Upper lobe of left lung (tissue), 6 donors: ENCODE data around the gene NCK2. TPM values are rescaled to one million over a fixed set of nuclear protein-coding genes. Genes with fewer than 3 reads are reported as not detected.

ENCODE experiments used
- ATAC-seq, 2 donors: fragments of 200-7000 bp; cut with Tn5 transposase; one replicate each; pipeline ENCODE4 v1.9.1; 2022; ENCODE audit warnings: mild to moderate bottlenecking in 2 of 2, moderate library complexity in 2 of 2; ENCODE audit not compliant: low FRiP score in 2 of 2
- DNase-seq, 2 donors: peaks; one replicate each; pipeline ENCODE4 v3.0.0-alpha.2; 2019 to 2020
- H3K27ac ChIP-seq, 4 donors: fragments of 200-600 bp; sonication (generic); one replicate each; pipeline ENCODE4 v1.5.1; 2016 to 2019
- H3K27me3 ChIP-seq, 4 donors: fragments of 200-600 bp; sonication (generic); one replicate each; pipeline ENCODE4 v1.5.1; 2017 to 2019
- H3K36me3 ChIP-seq, 4 donors: fragments of 200-600 bp; sonication (generic); one replicate each; pipeline ENCODE4 v1.5.1; 2016 to 2019
- H3K4me1 ChIP-seq, 4 donors: fragments of 200-600 bp; sonication (generic); one replicate each; pipeline ENCODE4 v1.5.1; 2018 to 2019
- H3K4me3 ChIP-seq, 4 donors: fragments of 200-600 bp; sonication (generic); one replicate each; pipeline ENCODE4 v1.5.1; 2017 to 2019; ENCODE audit warnings: mild to moderate bottlenecking in 2 of 4, moderate library complexity in 1 of 4
- H3K9me3 ChIP-seq, 4 donors: fragments of 200-600 bp; sonication (generic); one replicate each; pipeline ENCODE4 v1.5.1; 2018 to 2019
- CTCF ChIP-seq, 6 experiments: fragments of 450-650 bp in 4 of 6; fragments of 200-600 bp in 2 of 6; sonication (generic) in 2 of 6; IDR thresholded peaks; one replicate each; pipeline ENCODE4 v1.5.1; 2016 to 2019; ENCODE audit warnings: antibody characterized with exemption in 6 of 6
- EP300 ChIP-seq, 4 donors: sonication (generic); formaldehyde crosslinking; IDR thresholded peaks; one replicate each; pipeline ENCODE4 v1.5.1; 2017; ENCODE audit warnings: antibody characterized with exemption in 4 of 4, control low read depth in 2 of 4
- POLR2A ChIP-seq, 4 donors: fragments of 450-650 bp; IDR thresholded peaks; one replicate each; pipeline ENCODE4 v1.5.1; 2016 to 2017; ENCODE audit warnings: antibody characterized with exemption in 4 of 4, mild to moderate bottlenecking in 2 of 4
- POLR2AphosphoS5 ChIP-seq, 2 donors: sonication (generic); formaldehyde crosslinking; IDR thresholded peaks; one replicate each; pipeline ENCODE4 v1.5.1; 2017; ENCODE audit warnings: antibody characterized with exemption in 2 of 2
- WGBS, 2 donors: methylation state at CpG; one replicate each; pipeline ENCODE4 v1.1.5; 2017 to 2018; 5-methylcytosine and 5-hydroxymethylcytosine counted together
- total RNA-seq, 6 donors: library from RNA; depleted of rRNA in 4 of 6; stranded (reverse); fragments of >200 nt in 4 of 6; gene quantifications; one replicate each; pipeline versions ENCODE4 v1.1.0 to v1.2.1, GENCODE V29; 2016 to 2021
- donor health status: DM: no; HTN: no; CAD: no; lungs with moderate emphysema.
- donor health status: DM: no; HTN: yes; CAD: no; lungs with severe emphysema.

The NCK2 gene
- total RNA-seq, 6 donors from 2014 or later, result 29.3 to 48.6 (median 37.9) TPM

GRCh38 chr2:105813405-105813804 is 68.7 kb downstream of the NCK2 start:
- TF ChIP-seq POLR2A (IDR thresholded peaks at IDR 0.05), result no peak
- no peak overlapping the region for H3K27ac ChIP-seq
- ATAC-seq, result no peak
- 94 to 97% methylated on average over 3 to 5 of the region's 5 CpGs for WGBS, 2 donors
- no peak for DNase-seq
- H3K4me3 ChIP-seq, result no peak overlapping the region
- no peaks in the 10 kb centered on the region for H3K9me3 ChIP-seq
- H3K4me1 ChIP-seq, result peaks cover 9 to 27% (median 21%) of the 10 kb centered on the region in 4 donors
- peaks cover 0 to 9% (median 1%) of the 10 kb centered on the region in 4 donors for H3K36me3 ChIP-seq
- no peaks in the 10 kb centered on the region for H3K27me3 ChIP-seq

GRCh38 chr2:105814291-105814940 is 69.7 kb downstream of the NCK2 start:
- Histone ChIP-seq H3K27me3 (no peaks in the 10 kb centered on the region), H3K4me3 (no peak overlapping the region), H3K4me1 (peaks cover 9 to 27% (median 21%) of the 10 kb centered on the region in 4 donors), H3K36me3 (peaks cover 0 to 9% (median 1%) of the 10 kb centered on the region in 4 donors), H3K27ac (no peak overlapping the region), H3K9me3 (no peaks in the 10 kb centered on the region)
- TF ChIP-seq POLR2A (IDR thresholded peaks at IDR 0.05) (no peak), EP300 (IDR thresholded peaks at IDR 0.05) (no peak), CTCF (IDR thresholded peaks at IDR 0.05) (no peak), POLR2AphosphoS5 (IDR thresholded peaks at IDR 0.05) (no peak)
- DNase-seq, result no peak
- 83 to 84% methylated on average over 9 of the region's 9 CpGs for WGBS, 2 donors
- no peak for ATAC-seq

GRCh38 chr2:105815401-105815800 is 70.7 kb downstream of the NCK2 start:
- 71 to 80% methylated on average over 7 of the region's 7 CpGs for WGBS, 2 donors
- Histone ChIP-seq H3K27ac (no peak overlapping the region), H3K27me3 (no peaks in the 10 kb centered on the region), H3K9me3 (no peaks in the 10 kb centered on the region), H3K4me1 (peaks cover 8 to 28% (median 21%) of the 10 kb centered on the region in 4 donors), H3K36me3 (peaks cover 0 to 9% (median 1%) of the 10 kb centered on the region in 4 donors), H3K4me3 (no peak overlapping the region)
- TF ChIP-seq EP300 (IDR thresholded peaks at IDR 0.05) (no peak), CTCF (IDR thresholded peaks at IDR 0.05) (no peak), POLR2AphosphoS5 (IDR thresholded peaks at IDR 0.05) (no peak), POLR2A (IDR thresholded peaks at IDR 0.05) (no peak)
- ATAC-seq (no peak), DNase-seq (no peak)

- no peak overlapping the region for H3K27ac ChIP-seq
These were observed 75.4 kb downstream of the NCK2 start for GRCh38 chr2:105820151-105820550.

GRCh38 chr2:105820691-105821090 is 76.0 kb downstream of the NCK2 start:
- Histone ChIP-seq H3K27me3 (no peaks in the 10 kb centered on the region), H3K4me1 (peaks cover 12 to 38% (median 18%) of the 10 kb centered on the region in 4 donors), H3K4me3 (no peak overlapping the region), H3K9me3 (no peaks in the 10 kb centered on the region), H3K36me3 (peaks cover 0 to 9% (median 1%) of the 10 kb centered on the region in 4 donors), H3K27ac (no peak overlapping the region)
- TF ChIP-seq CTCF (IDR thresholded peaks at IDR 0.05) (no peak), POLR2AphosphoS5 (IDR thresholded peaks at IDR 0.05) (no peak)
- ATAC-seq (no peak), DNase-seq (no peak)
- WGBS, 2 donors, result 71% methylated on average over 6 of the region's 6 CpGs

More at GRCh38 chr2:105820151-105820550, 75.4 kb downstream of the NCK2 start:
- peaks cover 0 to 9% (median 1%) of the 10 kb centered on the region in 4 donors for H3K36me3 ChIP-seq
- TF ChIP-seq POLR2AphosphoS5 (IDR thresholded peaks at IDR 0.05) (no peak), CTCF (IDR thresholded peaks at IDR 0.05) (no peak), POLR2A (IDR thresholded peaks at IDR 0.05) (no peak), EP300 (IDR thresholded peaks at IDR 0.05) (no peak)
- no peak for DNase-seq
- WGBS, 2 donors, result 82 to 91% methylated on average over 8 of the region's 8 CpGs
- peaks cover 12 to 38% (median 20%) of the 10 kb centered on the region in 4 donors for H3K4me1 ChIP-seq
- no peak overlapping the region for H3K4me3 ChIP-seq
- no peaks in the 10 kb centered on the region for H3K9me3 ChIP-seq
- no peak for ATAC-seq
- no peaks in the 10 kb centered on the region for H3K27me3 ChIP-seq
